ENCODE data around the gene CATSPER1. TPM values are rescaled to one million over a fixed set of nuclear protein-coding genes. Genes with fewer than 3 reads are reported as not detected.

The CATSPER1 gene
- total RNA-seq, 1 donor from 2014 or later = not detected

GRCh38 chr11:66062408-66062807 lies 36.1 kb upstream of the CATSPER1 start:
- no peak overlapping the region for H3K27ac ChIP-seq (replicated peaks)

DNA sequence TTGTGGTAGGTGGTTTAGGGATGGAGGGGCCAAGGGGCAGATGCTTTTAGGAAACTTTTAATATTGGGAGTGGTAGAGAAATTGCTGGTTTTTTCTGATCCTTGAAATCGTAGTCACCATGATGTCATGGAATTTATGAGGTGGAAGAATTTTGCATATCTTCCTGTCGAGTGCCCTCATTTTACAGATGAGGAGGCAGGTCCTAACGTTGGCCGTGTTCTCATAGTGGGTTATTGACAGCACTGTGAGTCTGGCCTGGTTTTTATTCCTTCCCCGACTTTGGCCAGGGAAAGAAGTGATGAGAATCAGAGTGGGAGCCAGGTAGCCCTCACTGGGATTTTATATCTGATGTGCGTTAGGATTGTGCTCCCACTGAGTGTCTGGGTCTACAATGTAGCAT lies 35.0 kb upstream of the CATSPER1 start:
- H3K27me3 ChIP-seq (ENCODE audit: low read depth) = no peaks in the 10 kb centered on the region
- no peak overlapping the region for H3K27ac ChIP-seq (replicated peaks)
- no peaks in the 10 kb centered on the region for H3K4me1 ChIP-seq
- H3K4me3 ChIP-seq = no peak overlapping the region
- DNase-seq = no peak
- no peak for TF ChIP-seq CTCF (IDR thresholded peaks at IDR 0.05; ENCODE audit: borderline replicate concordance)
- peaks cover 100% of the 10 kb centered on the region for H3K36me3 ChIP-seq
- no peaks in the 10 kb centered on the region for H3K9me3 ChIP-seq (replicated peaks)
- intact Hi-C loops (cut with micrococcal nuclease) = no loop called here

More at GRCh38 chr11:66062408-66062807, 36.1 kb upstream of the CATSPER1 start:
- Histone ChIP-seq H3K36me3 (peaks cover 100% of the 10 kb centered on the region), H3K4me3 (no peak overlapping the region), H3K4me1 (peaks cover 2% of the 10 kb centered on the region), H3K27me3 (ENCODE audit: low read depth) (no peaks in the 10 kb centered on the region), H3K9me3 (replicated peaks) (no peaks in the 10 kb centered on the region)
- no peak for DNase-seq
- no peak for TF ChIP-seq CTCF (IDR thresholded peaks at IDR 0.05; ENCODE audit: borderline replicate concordance)
- intact Hi-C loops (cut with micrococcal nuclease) = no loop called here

DNA sequence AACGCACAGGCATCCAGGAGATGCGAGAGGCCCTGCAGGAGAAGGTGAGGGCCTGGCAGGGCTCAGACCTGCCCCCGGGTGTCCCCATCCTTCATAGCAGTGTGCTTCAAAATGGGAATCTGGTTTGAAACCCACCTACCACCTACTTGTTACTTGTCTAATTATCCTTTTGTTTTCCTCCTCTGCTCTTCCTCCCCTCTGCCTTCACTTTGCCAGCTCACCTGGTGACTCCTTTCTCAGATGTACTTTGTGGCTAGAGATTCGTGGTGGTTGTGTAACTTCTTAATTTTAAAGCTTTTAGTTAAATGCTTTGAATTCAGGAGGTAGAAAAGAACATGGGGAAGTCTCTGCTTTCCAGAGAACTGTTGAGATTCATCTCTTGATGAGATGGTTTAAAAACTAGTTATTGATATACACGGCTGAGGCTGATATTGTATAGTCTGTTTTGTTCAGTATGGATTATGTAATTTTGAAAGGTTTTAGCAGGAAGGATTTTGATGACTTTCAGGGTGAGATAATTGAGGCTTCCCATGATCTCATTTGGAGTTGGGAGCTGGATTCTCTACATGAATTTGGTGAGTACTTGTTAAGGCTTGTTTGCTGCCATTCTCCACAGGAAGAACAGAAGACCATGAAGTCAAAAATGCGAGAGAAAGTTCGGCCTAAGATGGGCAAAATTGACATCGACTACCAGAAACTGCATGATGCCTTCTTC lies 33.8 kb upstream of the CATSPER1 start:
- no peak overlapping the region for H3K4me3 ChIP-seq
- intact Hi-C loops (cut with micrococcal nuclease) = no loop called here
- no peaks in the 10 kb centered on the region for H3K4me1 ChIP-seq
- no peak overlapping the region for H3K27ac ChIP-seq (replicated peaks)
- no peak for TF ChIP-seq CTCF (IDR thresholded peaks at IDR 0.05; ENCODE audit: borderline replicate concordance)
- no peak for DNase-seq
- H3K27me3 ChIP-seq (ENCODE audit: low read depth) = no peaks in the 10 kb centered on the region
- no peaks in the 10 kb centered on the region for H3K9me3 ChIP-seq (replicated peaks)
- peaks cover 100% of the 10 kb centered on the region for H3K36me3 ChIP-seq

DNA sequence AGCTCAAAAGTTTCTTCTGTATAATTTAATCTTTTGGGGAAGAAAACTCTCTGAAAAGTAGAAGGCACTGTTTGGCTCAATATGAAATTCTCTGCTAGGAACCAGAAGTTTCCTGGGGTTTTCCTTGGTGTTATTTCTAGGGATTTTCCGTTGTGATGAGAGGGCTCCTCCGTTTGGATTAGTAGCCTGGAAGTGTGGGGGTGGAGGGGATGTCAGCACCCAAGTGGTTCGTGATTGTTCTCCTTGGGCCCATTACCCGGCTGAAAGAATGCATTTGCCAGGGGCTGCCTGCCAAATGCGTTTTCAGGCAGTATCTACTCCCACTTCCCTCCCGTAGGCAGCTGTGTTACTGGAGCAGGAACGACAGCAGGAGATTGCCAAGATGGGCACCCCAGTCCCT lies 30.2 kb upstream of the CATSPER1 start:
- intact Hi-C loops (cut with micrococcal nuclease) = no loop called here
- no peak for TF ChIP-seq CTCF (IDR thresholded peaks at IDR 0.05; ENCODE audit: borderline replicate concordance)
- peaks cover 83% of the 10 kb centered on the region for H3K36me3 ChIP-seq

GRCh38 chr11:66055021-66055420 lies 28.7 kb upstream of the CATSPER1 start:
- H3K9me3 ChIP-seq (replicated peaks) = no peaks in the 10 kb centered on the region
- TF ChIP-seq CTCF (IDR thresholded peaks at IDR 0.05; ENCODE audit: borderline replicate concordance) = no peak
- H3K27me3 ChIP-seq (ENCODE audit: low read depth) = no peaks in the 10 kb centered on the region
- DNase-seq = no peak
- no peak overlapping the region for H3K4me3 ChIP-seq
- intact Hi-C loops (cut with micrococcal nuclease) = no loop called here
- H3K27ac ChIP-seq (replicated peaks) = no peak overlapping the region
- H3K4me1 ChIP-seq = peaks cover 31% of the 10 kb centered on the region
- H3K36me3 ChIP-seq = peaks cover 68% of the 10 kb centered on the region

More for the DNA sequence above, 30.2 kb upstream of the CATSPER1 start:
- H3K27me3 ChIP-seq (ENCODE audit: low read depth) = no peaks in the 10 kb centered on the region
- no peak overlapping the region for H3K27ac ChIP-seq (replicated peaks)
- H3K4me3 ChIP-seq = no peak overlapping the region
- H3K9me3 ChIP-seq (replicated peaks) = no peaks in the 10 kb centered on the region
- no peak for DNase-seq
- H3K4me1 ChIP-seq = peaks cover 25% of the 10 kb centered on the region
